CD4-positive, alpha-beta T cell treated with Interleukin-21 for 1 hour (primary cell): Measurements from ENCODE around the gene NCOA5.

Source experiments
- DNase-seq: peaks from one replicate; pipeline ENCODE4 v3.0.0-alpha.2; 2020

The NCOA5 gene

DNA sequence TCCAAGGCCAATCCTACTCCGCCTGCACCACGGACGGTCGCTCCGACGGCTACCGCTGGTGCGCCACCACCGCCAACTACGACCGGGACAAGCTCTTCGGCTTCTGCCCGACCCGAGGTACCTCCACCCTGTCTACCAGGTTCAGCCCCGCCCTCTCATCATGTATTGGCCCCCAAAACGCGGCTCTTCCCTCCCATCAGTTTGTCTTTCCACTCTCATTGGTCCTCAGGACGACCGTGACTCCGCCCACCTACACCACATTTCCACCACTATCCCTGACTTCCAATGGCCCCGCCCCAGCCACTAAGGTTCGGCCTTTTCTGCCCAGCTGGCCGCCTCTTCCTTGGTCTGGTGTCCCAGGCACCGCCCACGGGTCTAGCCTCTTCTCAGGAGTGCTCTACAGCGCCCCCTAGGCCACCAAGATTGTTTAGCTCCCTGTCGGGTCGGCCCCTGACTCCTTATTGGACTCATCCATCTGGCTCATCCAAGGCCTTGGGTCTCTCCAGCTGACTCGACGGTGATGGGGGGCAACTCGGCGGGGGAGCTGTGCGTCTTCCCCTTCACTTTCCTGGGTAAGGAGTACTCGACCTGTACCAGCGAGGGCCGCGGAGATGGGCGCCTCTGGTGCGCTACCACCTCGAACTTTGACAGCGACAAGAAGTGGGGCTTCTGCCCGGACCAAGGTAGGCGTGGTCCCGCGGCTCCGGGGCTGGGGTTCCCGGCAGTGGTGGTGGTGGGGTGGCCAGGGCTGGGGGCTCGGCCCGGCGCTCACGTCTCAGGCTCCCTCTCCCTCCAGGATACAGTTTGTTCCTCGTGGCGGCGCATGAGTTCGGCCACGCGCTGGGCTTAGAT is 77.9 kb downstream of the NCOA5 start:
- DNase-seq: peak; percentile 45
